ENCODE data around the gene GCN1. TPM values are rescaled to one million over a fixed set of nuclear protein-coding genes. Genes with fewer than 3 reads are reported as not detected.

GCN1 gene
- total RNA-seq, 1 donor from 2014 or later = 155 TPM

GRCh38 chr12:120183211-120183631 lies 11.3 kb downstream of the GCN1 start:
- TF ChIP-seq CTCF (IDR thresholded peaks at IDR 0.05) = no peak
- Mint-ChIP-seq H3K36me3 (ENCODE audit: low read depth) (peaks cover 83% of the 10 kb centered on the region), H3K4me3 (no peak overlapping the region), H3K27me3 (no peaks in the 10 kb centered on the region), H3K27ac (no peak overlapping the region), H3K9me3 (no peaks in the 10 kb centered on the region), H3K4me1 (peaks cover 3% of the 10 kb centered on the region)
- POLR2A ChIA-PET = interaction anchor here (0.7 kb wide), 1 partner anchor 18 kb away, joined by 3 read pairs; the partner anchor contains the start of gene RPLP0
- intact Hi-C loops (cut with micrococcal nuclease) = no loop called here
- ATAC-seq (ENCODE audit: low read depth) = no peak
- DNase-seq = no peak
- CTCF ChIA-PET = no interaction called here

- peaks cover 3% of the 10 kb centered on the region for H3K4me1 Mint-ChIP-seq
- no peak overlapping the region for H3K27ac Mint-ChIP-seq
- ATAC-seq (ENCODE audit: low read depth) (no peak), DNase-seq (no peak)
- POLR2A ChIA-PET = interaction anchor here (0.7 kb wide), 1 partner anchor 19 kb away, joined by 8 read pairs; the partner anchor contains the start of gene RPLP0
- intact Hi-C loops (cut with micrococcal nuclease) = no loop called here
- TF ChIP-seq CTCF (IDR thresholded peaks at IDR 0.05) = no peak
- no peak overlapping the region for H3K4me3 Mint-ChIP-seq
- CTCF ChIA-PET = no interaction called here
- H3K36me3 Mint-ChIP-seq (ENCODE audit: low read depth) = peaks cover 86% of the 10 kb centered on the region
- no peaks in the 10 kb centered on the region for H3K27me3 Mint-ChIP-seq
- no peaks in the 10 kb centered on the region for H3K9me3 Mint-ChIP-seq
These were observed 12.4 kb downstream of the GCN1 start for GRCh38 chr12:120181991-120182631.

GRCh38 chr12:120180975-120181374 lies 13.5 kb downstream of the GCN1 start:
- Mint-ChIP-seq H3K4me1 (no peaks in the 10 kb centered on the region), H3K36me3 (ENCODE audit: low read depth) (peaks cover 87% of the 10 kb centered on the region), H3K27ac (no peak overlapping the region), H3K9me3 (no peaks in the 10 kb centered on the region), H3K4me3 (no peak overlapping the region), H3K27me3 (no peaks in the 10 kb centered on the region)
- ATAC-seq (ENCODE audit: low read depth) = no peak
- TF ChIP-seq CTCF (IDR thresholded peaks at IDR 0.05) = no peak
- POLR2A ChIA-PET = interaction anchor here (0.6 kb wide), 1 partner anchor 58 kb away, joined by 3 read pairs; no protein-coding TSS in a partner anchor
- CTCF ChIA-PET = no interaction called here
- intact Hi-C loops (cut with micrococcal nuclease) = no loop called here
- DNase-seq = no peak

- Mint-ChIP-seq H3K9me3 (no peaks in the 10 kb centered on the region), H3K27me3 (no peaks in the 10 kb centered on the region), H3K27ac (no peak overlapping the region), H3K36me3 (ENCODE audit: low read depth) (peaks cover 86% of the 10 kb centered on the region), H3K4me3 (no peak overlapping the region), H3K4me1 (peaks cover 13% of the 10 kb centered on the region)
- no peak for TF ChIP-seq CTCF (IDR thresholded peaks at IDR 0.05)
- POLR2A ChIA-PET = interaction anchor here (1.5 kb wide), 1 partner anchor 25 kb away, joined by 9 read pairs; the partner anchor contains the start of gene RPLP0
- DNase-seq (no peak), ATAC-seq (ENCODE audit: low read depth) (no peak)
- CTCF ChIA-PET = no interaction called here
- intact Hi-C loops (cut with micrococcal nuclease) = no loop called here
These were observed 19.0 kb downstream of the GCN1 start for GRCh38 chr12:120175537-120175936.

- H3K4me1 Mint-ChIP-seq = peaks cover 13% of the 10 kb centered on the region
- ChIA-PET POLR2A (interaction anchor here (1.5 kb wide), 1 partner anchor 26 kb away, joined by 9 read pairs; the partner anchor contains the start of gene RPLP0), CTCF (no interaction called here)
- no peak for DNase-seq
- H3K9me3 Mint-ChIP-seq = no peaks in the 10 kb centered on the region
- no peak overlapping the region for H3K27ac Mint-ChIP-seq
- intact Hi-C loops (cut with micrococcal nuclease) = no loop called here
- no peaks in the 10 kb centered on the region for H3K27me3 Mint-ChIP-seq
- TF ChIP-seq CTCF (IDR thresholded peaks at IDR 0.05) = no peak
- no peak overlapping the region for H3K4me3 Mint-ChIP-seq
- peak; percentile 72 for ATAC-seq (ENCODE audit: low read depth)
- H3K36me3 Mint-ChIP-seq (ENCODE audit: low read depth) = peaks cover 86% of the 10 kb centered on the region
These were observed 19.5 kb downstream of the GCN1 start for GRCh38 chr12:120175062-120175461.
